SK-N-SH treated with all-trans-retinoic acid at 6 μM for 48 hours (cell line): ENCODE results near the gene MEI1.
A peak's percentile ranks its signal among the peaks of the same experiment; 100 is the strongest.

Experiments
- ATAC-seq: fragments of 200-7000 bp; cut with Tn5 transposase; 3 replicates; pipeline ENCODE4 v1.9.1; 2020; ENCODE audit warnings: mild to moderate bottlenecking, moderate library complexity
- ARNTL ChIP-seq: fragments of 450-650 bp; formaldehyde crosslinking; IDR thresholded peaks from 2 replicates; pipeline ENCODE4 v1.5.0; 2020; ENCODE audit warnings: low read depth, mild to moderate bottlenecking, moderate library complexity, borderline replicate concordance
- BACH2 ChIP-seq: fragments of 250-450 bp; sonication (Bioruptor Pico); IDR thresholded peaks from 2 replicates; pipeline ENCODE4 v1.9.0; 2021; ENCODE audit warnings: mild to moderate bottlenecking, borderline replicate concordance
- CREB5 ChIP-seq: fragments of 250-450 bp; sonication (Bioruptor Pico); IDR thresholded peaks from 2 replicates; pipeline ENCODE4 v1.5.1; 2020; ENCODE audit warnings: low read depth, mild to moderate bottlenecking, moderate library complexity
- ESRRG ChIP-seq: fragments of 250-450 bp; sonication (Bioruptor Pico); IDR thresholded peaks from 2 replicates; pipeline ENCODE4 v1.6.1; 2021; ENCODE audit warnings: mild to moderate bottlenecking
- GLIS3 ChIP-seq: fragments of 250-450 bp; sonication (Bioruptor Pico); IDR thresholded peaks from 2 replicates; pipeline ENCODE4 v1.5.0; 2020; ENCODE audit warnings: mild to moderate bottlenecking, moderate library complexity
- ISL1 ChIP-seq: fragments of 250-450 bp; sonication (Bioruptor Pico); IDR thresholded peaks from 2 replicates; pipeline ENCODE4 v2.1.2; 2022; ENCODE audit warnings: mild to moderate bottlenecking, moderate library complexity
- OSR1 ChIP-seq: fragments of 250-450 bp; sonication (Bioruptor Pico); IDR thresholded peaks from 2 replicates; pipeline ENCODE4 v1.8.0; 2022; ENCODE audit warnings: moderate library complexity, mild to moderate bottlenecking, inconsistent platforms
- PATZ1 ChIP-seq: fragments of 250-450 bp; sonication (Bioruptor Pico); IDR thresholded peaks from 2 replicates; pipeline ENCODE4 v1.8.0; 2020; ENCODE audit warnings: mild to moderate bottlenecking, moderate library complexity, borderline replicate concordance
- PPARA ChIP-seq: fragments of 250-450 bp; sonication (Bioruptor Pico); IDR thresholded peaks from 2 replicates; pipeline ENCODE4 v1.5.0; 2020; ENCODE audit warnings: mild to moderate bottlenecking, borderline replicate concordance
- RARB ChIP-seq: fragments of 250-450 bp; sonication (Bioruptor Pico); IDR thresholded peaks from 2 replicates; pipeline ENCODE4 v1.8.0; 2021; ENCODE audit warnings: mild to moderate bottlenecking, moderate library complexity
- SNAI2 ChIP-seq: fragments of 250-450 bp; sonication (Bioruptor Pico); IDR thresholded peaks from 2 replicates; pipeline ENCODE4 v1.5.0; 2020; ENCODE audit warnings: mild to moderate bottlenecking, moderate library complexity
- TCF4 ChIP-seq: fragments of 250-450 bp; sonication (Bioruptor Pico); IDR thresholded peaks from 2 replicates; pipeline ENCODE4 v1.8.0; 2021; ENCODE audit warnings: mild to moderate bottlenecking, moderate library complexity, borderline replicate concordance
- TOX ChIP-seq: fragments of 250-450 bp; sonication (Bioruptor Pico); IDR thresholded peaks from 2 replicates; pipeline ENCODE4 v1.8.0; 2021; ENCODE audit warnings: mild to moderate bottlenecking, moderate library complexity, borderline replicate concordance
- ZC3H10 ChIP-seq: fragments of 250-450 bp; sonication (Bioruptor Pico); IDR thresholded peaks from 2 replicates; pipeline ENCODE4 v1.5.1; 2021; ENCODE audit warnings: mild to moderate bottlenecking, moderate library complexity
- ZFP3 ChIP-seq: fragments of 250-450 bp; sonication (Bioruptor Pico); IDR thresholded peaks from 2 replicates; pipeline ENCODE4 v1.5.0; 2020; ENCODE audit warnings: mild to moderate bottlenecking, moderate library complexity
- ZFP30 ChIP-seq: fragments of 450-650 bp; formaldehyde crosslinking; IDR thresholded peaks from 2 replicates; pipeline ENCODE4 v1.5.0; 2022; ENCODE audit warnings: mild to moderate bottlenecking, moderate library complexity
- ZNF565 ChIP-seq: fragments of 450-650 bp; formaldehyde crosslinking; conservative IDR thresholded peaks from 2 replicates; pipeline ENCODE4 v1.5.0; 2020; ENCODE audit warnings: low read depth, mild to moderate bottlenecking, moderate library complexity
- ZNF70 ChIP-seq: fragments of 450-650 bp; formaldehyde crosslinking; IDR thresholded peaks from 2 replicates; pipeline ENCODE4 v1.5.0; 2020; ENCODE audit warnings: mild to moderate bottlenecking, moderate library complexity
- ZNF8 ChIP-seq: fragments of 450-650 bp; formaldehyde crosslinking; IDR thresholded peaks from 2 replicates; pipeline ENCODE4 v1.5.0; 2020; ENCODE audit warnings: mild to moderate bottlenecking, moderate library complexity
- TF ChIP-seq, protein P1 (sequence below): fragments of 250-450 bp; sonication (Bioruptor Pico); IDR thresholded peaks from 2 replicates; pipeline ENCODE4 v1.8.0; 2021; ENCODE audit warnings: low read depth, mild to moderate bottlenecking, moderate library complexity, borderline replicate concordance
- TF ChIP-seq, protein P2 (sequence below): fragments of 250-450 bp; sonication (Bioruptor Pico); IDR thresholded peaks from 2 replicates; pipeline ENCODE4 v1.5.0; 2020; ENCODE audit warnings: mild to moderate bottlenecking, moderate library complexity

The MEI1 gene

DNA sequence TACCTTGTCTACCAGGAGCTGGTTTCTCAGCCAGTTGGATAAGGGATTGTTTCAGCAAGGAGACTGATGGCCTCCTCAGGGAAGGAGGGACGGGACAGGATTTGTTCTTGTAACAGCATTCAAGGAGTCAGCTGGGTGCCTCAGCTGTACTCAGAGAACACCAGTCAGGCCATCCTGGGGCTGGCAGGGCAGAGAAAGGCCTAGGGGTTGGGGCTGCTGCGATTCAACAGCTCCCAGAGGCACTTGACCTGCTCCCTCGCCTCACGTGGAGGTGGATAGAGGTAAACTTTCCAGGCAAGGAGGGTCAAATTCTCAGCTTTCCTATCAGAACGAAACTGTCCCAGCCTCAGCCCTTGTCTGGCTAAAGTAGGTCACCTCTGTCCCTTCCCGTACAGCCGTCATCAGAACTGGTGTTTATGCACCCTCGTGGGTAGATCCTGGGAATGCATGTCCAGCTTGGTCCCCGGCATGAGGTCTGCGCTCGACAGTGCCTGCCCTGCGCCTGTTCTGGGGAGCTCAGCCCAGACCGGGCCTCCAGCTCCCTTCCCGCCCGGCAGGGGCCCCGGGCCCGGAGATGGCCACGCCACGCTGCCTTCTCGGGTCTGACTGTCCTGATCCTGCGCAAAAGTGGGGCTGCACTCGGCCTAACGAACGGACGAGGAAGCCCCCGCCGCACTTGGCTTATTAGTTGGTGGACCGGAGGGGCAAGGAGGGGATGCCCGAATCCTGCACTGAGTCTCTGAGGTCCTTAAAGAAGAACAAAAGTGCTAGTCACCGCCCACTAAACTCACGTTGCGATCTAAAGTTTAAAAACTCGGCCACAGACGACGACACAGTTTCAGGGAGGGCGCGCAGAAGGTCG, 100.4 kb downstream of the MEI1 start:
- TF ChIP-seq SNAI2 (no peak), ZNF70 (CRISPR knock-in tag) (no peak), ZNF565 (no peak), ZFP3 (CRISPR knock-in tag) (no peak), TOX (CRISPR knock-in tag) (no peak), ISL1 (no peak), CREB5 (no peak), OSR1 (CRISPR knock-in tag) (no peak), TCF4 (no peak)
- TF ChIP-seq, protein P1, sequence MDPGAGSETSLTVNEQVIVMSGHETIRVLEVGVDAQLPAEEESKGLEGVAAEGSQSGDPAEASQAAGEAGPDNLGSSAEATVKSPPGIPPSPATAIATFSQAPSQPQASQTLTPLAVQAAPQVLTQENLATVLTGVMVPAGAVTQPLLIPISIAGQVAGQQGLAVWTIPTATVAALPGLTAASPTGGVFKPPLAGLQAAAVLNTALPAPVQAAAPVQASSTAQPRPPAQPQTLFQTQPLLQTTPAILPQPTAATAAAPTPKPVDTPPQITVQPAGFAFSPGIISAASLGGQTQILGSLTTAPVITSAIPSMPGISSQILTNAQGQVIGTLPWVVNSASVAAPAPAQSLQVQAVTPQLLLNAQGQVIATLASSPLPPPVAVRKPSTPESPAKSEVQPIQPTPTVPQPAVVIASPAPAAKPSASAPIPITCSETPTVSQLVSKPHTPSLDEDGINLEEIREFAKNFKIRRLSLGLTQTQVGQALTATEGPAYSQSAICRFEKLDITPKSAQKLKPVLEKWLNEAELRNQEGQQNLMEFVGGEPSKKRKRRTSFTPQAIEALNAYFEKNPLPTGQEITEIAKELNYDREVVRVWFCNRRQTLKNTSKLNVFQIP (CRISPR knock-in tag) = no peak
- no peak for ATAC-seq

- peak; percentile 99 for ATAC-seq
- no peak for TF ChIP-seq ZFP30 (CRISPR knock-in tag)
- no peak for TF ChIP-seq ISL1
- TF ChIP-seq ARNTL (CRISPR knock-in tag) = no peak
- TF ChIP-seq RARB = no peak
- no peak for TF ChIP-seq TOX (CRISPR knock-in tag)
- TF ChIP-seq GLIS3 (CRISPR knock-in tag) = no peak
- no peak for TF ChIP-seq ZNF8
- no peak for TF ChIP-seq BACH2 (CRISPR knock-in tag)
- TF ChIP-seq ESRRG (CRISPR knock-in tag) = no peak
- TF ChIP-seq CREB5 = no peak
- TF ChIP-seq, protein P1 (CRISPR knock-in tag) = no peak
- no peak for TF ChIP-seq ZC3H10 (CRISPR knock-in tag)
- TF ChIP-seq PPARA (CRISPR knock-in tag) = no peak
- TF ChIP-seq PATZ1 (CRISPR knock-in tag) = no peak
- TF ChIP-seq, protein P2, sequence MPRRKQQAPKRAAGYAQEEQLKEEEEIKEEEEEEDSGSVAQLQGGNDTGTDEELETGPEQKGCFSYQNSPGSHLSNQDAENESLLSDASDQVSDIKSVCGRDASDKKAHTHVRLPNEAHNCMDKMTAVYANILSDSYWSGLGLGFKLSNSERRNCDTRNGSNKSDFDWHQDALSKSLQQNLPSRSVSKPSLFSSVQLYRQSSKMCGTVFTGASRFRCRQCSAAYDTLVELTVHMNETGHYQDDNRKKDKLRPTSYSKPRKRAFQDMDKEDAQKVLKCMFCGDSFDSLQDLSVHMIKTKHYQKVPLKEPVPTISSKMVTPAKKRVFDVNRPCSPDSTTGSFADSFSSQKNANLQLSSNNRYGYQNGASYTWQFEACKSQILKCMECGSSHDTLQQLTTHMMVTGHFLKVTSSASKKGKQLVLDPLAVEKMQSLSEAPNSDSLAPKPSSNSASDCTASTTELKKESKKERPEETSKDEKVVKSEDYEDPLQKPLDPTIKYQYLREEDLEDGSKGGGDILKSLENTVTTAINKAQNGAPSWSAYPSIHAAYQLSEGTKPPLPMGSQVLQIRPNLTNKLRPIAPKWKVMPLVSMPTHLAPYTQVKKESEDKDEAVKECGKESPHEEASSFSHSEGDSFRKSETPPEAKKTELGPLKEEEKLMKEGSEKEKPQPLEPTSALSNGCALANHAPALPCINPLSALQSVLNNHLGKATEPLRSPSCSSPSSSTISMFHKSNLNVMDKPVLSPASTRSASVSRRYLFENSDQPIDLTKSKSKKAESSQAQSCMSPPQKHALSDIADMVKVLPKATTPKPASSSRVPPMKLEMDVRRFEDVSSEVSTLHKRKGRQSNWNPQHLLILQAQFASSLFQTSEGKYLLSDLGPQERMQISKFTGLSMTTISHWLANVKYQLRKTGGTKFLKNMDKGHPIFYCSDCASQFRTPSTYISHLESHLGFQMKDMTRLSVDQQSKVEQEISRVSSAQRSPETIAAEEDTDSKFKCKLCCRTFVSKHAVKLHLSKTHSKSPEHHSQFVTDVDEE (CRISPR knock-in tag) = no peak
- TF ChIP-seq TCF4 = no peak
These were observed 101.2 kb downstream of the MEI1 start, which contains the start of gene CCDC134 for GRCh38 chr22:41800348-41801146. TSS of gene CCDC134 (plus strand) at chr22:41800679. CDS start at chr22:41808891, 8,212 bp downstream.
